GM19240 (cell line): ENCODE results near the gene NOXRED1.

ENCODE experiments used
- DNase-seq: peaks from one replicate; pipeline ENCODE4 v3.0.0; 2011; ENCODE audit warnings: low spot score; ENCODE audit not compliant: insufficient read length

Gene NOXRED1

GRCh38 chr14:77409131-77409533 is 14.2 kb downstream of the NOXRED1 start:
- DNase-seq = no peak

- DNase-seq = no peak
Observed at GRCh38 chr14:77407158-77407557, 16.2 kb downstream of the NOXRED1 start.

GRCh38 chr14:77406718-77407117 is 16.6 kb downstream of the NOXRED1 start:
- no peak for DNase-seq

GRCh38 chr14:77406086-77406485 is 17.2 kb downstream of the NOXRED1 start:
- no peak for DNase-seq

GRCh38 chr14:77403768-77404167 is 19.6 kb downstream of the NOXRED1 start:
- no peak for DNase-seq

- no peak for DNase-seq
Observed at GRCh38 chr14:77400216-77400615, 23.1 kb downstream of the NOXRED1 start.

- no peak for DNase-seq
Observed at GRCh38 chr14:77390188-77390587, 33.1 kb downstream of the NOXRED1 start.

- no peak for DNase-seq
Observed at GRCh38 chr14:77378701-77379100, 44.6 kb downstream of the NOXRED1 start.

- DNase-seq = no peak
Observed at GRCh38 chr14:77377502-77377844, 45.9 kb downstream of the NOXRED1 start.

- peak; percentile 75 for DNase-seq
Observed at GRCh38 chr14:77376771-77377501, 46.4 kb downstream of the NOXRED1 start, which contains the start of the genes SAMD15 and TMED8. SAMD15 (plus strand) TSS chr14:77377379; CDS start chr14:77377419, 40 bp downstream. TMED8 (minus strand) TSS chr14:77377094; CDS start chr14:77377053, 41 bp downstream.

GRCh38 chr14:77375973-77376770 is 47.2 kb downstream of the NOXRED1 start:
- no peak for DNase-seq

GRCh38 chr14:77375164-77375950 is 48.0 kb downstream of the NOXRED1 start:
- no peak for DNase-seq

- DNase-seq = no peak
Observed at GRCh38 chr14:77372304-77372841, 51.0 kb downstream of the NOXRED1 start.

GRCh38 chr14:77369285-77369684 is 54.0 kb downstream of the NOXRED1 start:
- no peak for DNase-seq

GRCh38 chr14:77364146-77364545 is 59.2 kb downstream of the NOXRED1 start:
- no peak for DNase-seq

- no peak for DNase-seq
Observed at GRCh38 chr14:77359626-77360025, 63.7 kb downstream of the NOXRED1 start.

GRCh38 chr14:77356899-77357298 is 66.4 kb downstream of the NOXRED1 start:
- no peak for DNase-seq

GRCh38 chr14:77355811-77356210 is 67.5 kb downstream of the NOXRED1 start:
- no peak for DNase-seq

GRCh38 chr14:77353469-77354141 is 69.7 kb downstream of the NOXRED1 start:
- no peak for DNase-seq

- DNase-seq = no peak
Observed at GRCh38 chr14:77347751-77348150, 75.6 kb downstream of the NOXRED1 start.

GRCh38 chr14:77346495-77346894 is 76.8 kb downstream of the NOXRED1 start:
- DNase-seq = no peak
